Activated naive CD4-positive, alpha-beta T cell treated with anti-CD3 and anti-CD28 coated beads, Interleukin-2, amount 50 U/mL, for 16 hours (primary cell): Measurements from ENCODE around the gene CLEC11A.

ENCODE experiments used
- DNase-seq: peaks from one replicate; pipeline ENCODE4 v3.0.0-alpha.2; 2020

The CLEC11A gene

GRCh38 chr19:50723069-50723468, at the start of gene CLEC11A:
CLEC11A (plus strand) TSS chr19:50723364; CDS start chr19:50723526, 162 bp downstream.
- no peak for DNase-seq

DNA sequence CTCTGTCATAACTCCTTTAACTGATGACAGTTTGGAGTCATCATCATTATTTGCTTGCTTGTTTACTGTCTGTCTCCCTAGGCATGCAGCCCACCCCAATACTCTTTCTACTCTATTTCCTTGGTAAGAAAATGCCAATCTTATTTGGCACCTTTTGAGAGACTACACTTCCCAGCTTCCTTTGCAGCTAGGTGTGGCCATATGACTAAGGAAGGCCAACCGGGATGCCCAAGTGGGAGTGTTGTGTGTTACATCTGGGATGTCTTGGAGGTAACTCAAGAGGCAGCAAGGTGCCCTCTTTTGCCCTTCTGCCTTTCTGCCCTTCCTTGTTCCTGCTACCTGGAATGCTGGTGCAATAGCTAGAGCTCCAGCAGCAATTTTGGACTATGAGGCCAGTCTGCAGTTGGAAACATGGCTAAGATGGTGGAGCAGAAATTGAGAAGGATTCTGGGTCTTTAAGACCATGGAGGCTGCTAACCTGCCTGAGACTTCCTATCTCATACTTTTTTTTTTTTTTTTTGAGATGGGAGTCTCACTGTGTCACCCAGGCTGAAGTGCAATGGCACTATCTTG, 46.5 kb upstream of the CLEC11A start:
- DNase-seq, result no peak

GRCh38 chr19:50677636-50678035, 45.5 kb upstream of the CLEC11A start:
- no peak for DNase-seq

GRCh38 chr19:50678323-50678722, 44.8 kb upstream of the CLEC11A start:
- DNase-seq, result no peak

GRCh38 chr19:50679177-50680125, 43.7 kb upstream of the CLEC11A start:
- peak; percentile 76 for DNase-seq

DNA sequence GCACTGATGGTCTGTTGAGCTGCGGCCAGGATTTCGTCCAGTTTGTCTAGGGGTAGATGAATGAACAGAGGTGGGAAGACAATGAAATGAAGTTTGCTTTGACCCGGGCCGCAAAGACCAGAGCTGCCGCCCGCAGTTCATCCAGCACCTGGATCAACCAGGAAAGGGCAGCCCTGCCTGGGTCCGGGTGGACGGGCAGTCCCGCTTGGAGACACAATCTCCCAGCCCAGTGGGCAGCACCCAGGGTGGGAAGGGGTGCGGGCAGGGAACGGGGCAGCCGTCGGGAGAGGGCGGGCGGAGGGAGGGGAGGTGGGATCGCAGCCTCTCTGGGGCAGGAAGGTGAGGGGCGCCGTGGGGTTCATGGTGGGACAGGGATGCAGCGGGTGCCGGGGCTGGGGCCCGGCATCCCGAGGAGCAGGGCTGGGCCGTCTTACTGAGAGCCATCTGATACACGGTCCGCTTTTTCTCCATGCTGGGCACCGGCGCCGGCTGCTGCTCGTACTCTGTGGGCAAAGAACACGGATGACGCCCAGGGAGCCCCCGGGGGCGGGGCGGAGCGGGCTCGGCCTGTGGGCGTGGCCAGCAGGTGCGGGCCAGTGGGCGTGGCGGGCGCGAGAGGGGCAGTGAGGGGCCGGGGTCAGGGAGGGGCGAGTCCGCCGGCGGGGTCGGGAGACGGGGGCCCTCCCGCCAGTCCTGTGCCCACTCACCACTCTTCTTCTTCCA, 36.7 kb upstream of the CLEC11A start:
- DNase-seq, result no peak

DNA sequence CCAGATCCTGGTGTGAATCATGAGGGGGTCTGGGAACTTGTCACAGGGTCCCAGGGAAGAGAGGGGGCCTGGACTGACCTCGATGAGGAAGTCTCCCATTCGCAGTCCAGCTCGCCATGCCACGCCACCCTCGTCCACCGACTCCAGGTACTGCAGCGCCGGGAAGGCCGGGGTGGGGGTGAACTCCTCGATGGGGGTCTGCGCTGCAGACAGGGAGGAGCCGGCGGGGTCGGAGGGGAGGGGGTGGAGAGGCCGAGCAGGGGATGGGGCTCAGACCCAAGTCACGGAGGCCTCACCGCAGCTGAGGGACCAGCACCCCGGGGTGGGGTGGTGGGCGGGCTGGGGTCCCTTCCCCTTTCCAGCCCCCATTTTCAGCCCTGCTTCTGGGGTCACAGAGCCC, 34.4 kb upstream of the CLEC11A start:
- DNase-seq, result no peak

DNA sequence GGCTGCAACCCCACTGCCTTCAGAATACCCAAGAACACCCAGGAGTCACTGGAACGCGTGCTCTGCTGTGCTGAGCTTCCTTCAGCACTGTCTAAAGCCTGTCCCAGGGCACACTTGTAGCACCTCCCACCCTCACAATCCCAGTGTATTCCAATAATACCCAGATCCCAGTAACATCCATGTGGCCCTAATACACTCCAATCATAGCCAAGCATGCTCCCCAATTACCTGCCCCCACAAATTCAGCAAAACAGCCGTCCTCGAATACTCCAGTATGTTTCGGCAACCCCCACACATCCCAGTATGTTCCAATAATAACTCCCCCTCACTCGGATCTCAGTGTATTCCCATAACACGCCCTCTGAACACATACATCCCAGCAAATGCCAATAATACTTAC, 32.7 kb upstream of the CLEC11A start:
- DNase-seq, result no peak

- DNase-seq, result no peak
Observed at GRCh38 chr19:50693064-50693975, 29.8 kb upstream of the CLEC11A start.

DNA sequence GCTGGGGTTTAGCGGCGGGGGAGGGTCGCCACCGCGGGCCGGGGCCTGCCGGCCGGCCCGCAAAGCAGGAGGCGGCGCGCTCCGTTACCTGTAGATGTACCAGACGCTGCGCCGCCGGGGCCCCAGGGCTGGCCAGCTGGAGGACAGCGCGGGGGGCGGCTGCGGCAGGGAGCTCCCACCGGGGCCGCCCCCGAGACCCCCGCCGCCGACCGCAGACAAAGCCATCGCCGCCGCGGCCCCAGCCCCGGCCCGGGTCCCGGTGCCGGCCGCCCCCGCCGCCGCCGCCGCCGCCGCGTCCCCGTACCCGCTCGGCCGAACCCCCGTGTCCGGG, 28.4 kb upstream of the CLEC11A start:
- DNase-seq, result no peak

DNA sequence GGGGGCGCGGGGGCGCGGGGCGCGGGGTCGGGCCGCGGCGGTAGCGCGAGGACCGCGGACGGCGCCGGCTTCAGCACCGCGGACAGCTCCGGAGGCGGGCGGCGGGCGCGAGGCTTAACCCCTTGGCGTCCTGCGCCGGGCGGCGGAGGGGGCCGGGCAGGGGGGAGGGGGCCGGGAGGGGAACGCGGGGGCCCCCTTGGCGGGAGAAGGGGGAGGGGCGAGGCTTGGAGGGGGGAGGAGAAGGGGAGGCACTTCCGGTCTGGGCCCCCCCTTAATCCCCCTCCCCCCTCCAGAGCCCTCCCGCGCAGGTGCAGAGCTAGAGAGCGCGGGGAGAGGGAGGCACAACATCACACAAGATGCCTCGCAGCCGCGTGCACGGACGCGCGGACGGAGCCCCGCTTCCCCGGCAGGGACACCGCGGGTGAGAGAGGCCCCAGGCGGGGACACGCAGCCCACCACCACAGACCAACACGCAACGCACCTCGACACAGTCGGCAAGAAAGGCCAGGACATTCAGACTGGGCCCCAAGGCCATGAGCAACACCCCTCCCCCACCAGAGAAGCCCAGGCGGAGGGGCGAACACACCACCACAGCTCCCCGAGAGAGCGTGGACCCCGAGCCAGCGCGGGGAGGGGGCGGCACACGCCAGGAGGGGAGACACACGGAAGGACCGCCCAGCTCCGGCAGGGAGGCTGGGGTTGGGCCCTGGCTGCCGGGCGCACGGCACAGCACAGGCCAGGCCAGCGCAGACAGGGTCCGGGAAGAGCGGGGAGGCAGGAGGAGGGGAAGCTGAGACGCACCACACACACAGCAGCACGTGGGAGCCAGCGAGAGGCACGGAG, 27.7 kb upstream of the CLEC11A start:
- no peak for DNase-seq

GRCh38 chr19:50696094-50696483, 27.1 kb upstream of the CLEC11A start:
- no peak for DNase-seq

DNA sequence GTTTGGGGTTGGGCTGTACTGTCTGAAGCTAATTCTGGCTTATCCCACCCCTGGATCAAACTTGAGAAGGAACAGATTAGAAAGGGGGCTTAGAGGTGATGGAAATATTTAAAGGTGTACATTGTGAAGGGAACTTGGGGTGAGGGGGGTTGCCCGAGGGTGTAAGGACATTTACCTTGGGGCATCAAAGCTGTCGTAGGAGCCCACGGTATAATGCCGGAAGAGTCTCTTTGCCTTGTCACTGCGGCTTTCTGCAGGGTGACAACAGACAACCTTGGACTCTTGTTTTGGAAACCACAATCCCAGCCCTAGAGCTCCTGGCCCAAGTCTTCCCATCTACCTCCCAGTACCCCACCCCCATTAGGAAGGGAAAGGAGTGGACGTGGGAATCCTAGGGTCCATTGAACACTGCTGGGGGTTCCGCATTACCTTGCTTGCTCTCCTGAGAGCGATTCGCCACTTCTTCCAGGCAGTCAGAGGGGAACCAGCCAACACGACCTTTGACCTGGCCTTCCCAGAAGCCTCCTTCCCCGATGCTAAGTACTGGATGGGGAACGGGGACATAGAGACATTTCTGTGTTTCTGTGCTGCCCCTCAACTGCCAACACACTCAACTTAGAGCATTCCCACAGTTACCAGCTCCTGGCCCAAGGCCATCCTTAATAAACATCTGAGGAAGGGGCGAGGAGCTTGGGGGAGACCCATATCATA, 25.6 kb upstream of the CLEC11A start:
- DNase-seq, result no peak

GRCh38 chr19:50701367-50701985, 21.7 kb upstream of the CLEC11A start:
- no peak for DNase-seq

DNA sequence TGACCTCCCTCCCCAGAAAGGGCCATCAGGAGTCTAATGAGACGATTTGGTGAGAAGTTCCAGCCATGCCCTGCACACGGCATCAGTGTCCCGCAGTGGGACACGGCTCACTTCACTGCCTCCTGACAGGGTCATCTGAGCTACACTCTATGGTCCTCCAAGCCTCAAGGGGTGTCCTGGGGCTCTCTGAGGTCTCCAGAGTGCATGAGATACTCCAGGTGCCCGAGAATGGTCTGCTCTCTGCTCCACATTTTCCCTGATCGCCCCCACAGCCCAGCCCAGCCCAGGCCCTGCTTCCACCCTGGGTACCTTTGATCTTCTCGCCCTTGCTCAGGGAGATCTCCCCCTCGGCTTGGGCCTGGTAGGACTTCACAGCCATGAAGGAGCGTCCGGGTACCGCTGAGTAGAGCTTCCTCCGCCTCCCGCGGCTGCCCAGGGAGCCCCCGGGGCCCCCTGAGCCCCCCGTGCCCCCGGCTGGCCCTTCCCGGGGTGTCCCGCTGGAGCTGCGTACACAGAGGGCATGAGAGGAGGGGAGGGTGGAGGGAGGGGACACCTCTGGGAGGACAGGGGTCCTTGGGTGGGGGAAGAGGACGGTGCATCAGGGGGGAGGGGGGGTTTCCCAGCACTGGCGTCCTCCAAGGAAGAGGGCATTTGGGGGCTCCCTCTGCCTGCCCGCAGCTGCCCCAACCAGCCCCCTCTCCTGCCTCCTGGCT, 20.9 kb upstream of the CLEC11A start:
- DNase-seq, result no peak

- DNase-seq, result no peak
Observed at GRCh38 chr19:50702871-50703829, 20.0 kb upstream of the CLEC11A start.

DNA sequence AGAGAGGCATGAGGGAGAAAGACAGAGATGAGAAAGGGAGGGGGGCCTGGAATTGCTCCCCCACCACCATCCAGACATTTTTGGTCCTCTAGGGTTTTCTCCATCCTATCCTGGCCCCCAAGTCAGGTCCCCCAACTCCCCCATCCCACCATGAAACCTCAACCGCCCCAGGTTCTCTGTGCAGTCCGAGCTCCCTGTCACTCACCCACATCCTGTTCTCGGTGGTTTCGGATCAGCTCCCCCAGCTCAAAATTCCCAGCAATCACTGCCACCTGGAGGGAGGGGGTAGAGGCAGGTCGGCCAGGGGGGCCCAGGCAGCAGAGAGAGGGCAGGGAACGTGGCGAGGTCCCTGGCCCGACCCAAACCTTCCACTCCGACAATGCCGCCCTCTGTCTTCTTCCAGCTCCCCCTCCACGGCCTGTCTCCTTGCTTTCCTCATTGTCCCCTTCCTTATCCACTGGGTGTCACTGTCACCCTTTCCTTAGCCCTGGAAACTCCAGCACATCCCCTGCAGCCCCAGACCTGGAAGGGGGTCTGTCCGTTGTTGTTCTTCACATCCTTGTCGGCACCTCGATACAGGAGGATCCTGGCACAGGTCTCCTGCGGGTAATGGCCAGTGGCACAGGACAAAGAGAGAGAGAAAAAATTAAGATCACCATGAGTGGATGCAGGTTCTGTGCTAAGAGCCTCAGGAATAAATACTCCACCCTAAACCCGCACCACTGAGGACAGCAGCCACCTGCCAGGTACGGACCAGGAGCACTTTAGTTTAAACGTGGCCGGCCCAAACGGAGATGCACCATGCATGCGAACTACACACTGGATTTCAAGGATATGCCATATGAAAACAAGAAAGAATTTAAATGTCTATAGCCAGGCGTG, 19.0 kb upstream of the CLEC11A start:
- DNase-seq, result no peak
